ENCODE measurements around the gene ATAD3A. TPM values are rescaled to one million over a fixed set of nuclear protein-coding genes. Genes with fewer than 3 reads are reported as not detected.
"Not testable (repeated sequence)": the region's sequence is repeated elsewhere in the genome, so short reads cannot be mapped to it uniquely, and the experiment has no call there.

ATAD3A gene
- total RNA-seq, 1 experiment from 2014 or later, result 63.2 TPM

DNA sequence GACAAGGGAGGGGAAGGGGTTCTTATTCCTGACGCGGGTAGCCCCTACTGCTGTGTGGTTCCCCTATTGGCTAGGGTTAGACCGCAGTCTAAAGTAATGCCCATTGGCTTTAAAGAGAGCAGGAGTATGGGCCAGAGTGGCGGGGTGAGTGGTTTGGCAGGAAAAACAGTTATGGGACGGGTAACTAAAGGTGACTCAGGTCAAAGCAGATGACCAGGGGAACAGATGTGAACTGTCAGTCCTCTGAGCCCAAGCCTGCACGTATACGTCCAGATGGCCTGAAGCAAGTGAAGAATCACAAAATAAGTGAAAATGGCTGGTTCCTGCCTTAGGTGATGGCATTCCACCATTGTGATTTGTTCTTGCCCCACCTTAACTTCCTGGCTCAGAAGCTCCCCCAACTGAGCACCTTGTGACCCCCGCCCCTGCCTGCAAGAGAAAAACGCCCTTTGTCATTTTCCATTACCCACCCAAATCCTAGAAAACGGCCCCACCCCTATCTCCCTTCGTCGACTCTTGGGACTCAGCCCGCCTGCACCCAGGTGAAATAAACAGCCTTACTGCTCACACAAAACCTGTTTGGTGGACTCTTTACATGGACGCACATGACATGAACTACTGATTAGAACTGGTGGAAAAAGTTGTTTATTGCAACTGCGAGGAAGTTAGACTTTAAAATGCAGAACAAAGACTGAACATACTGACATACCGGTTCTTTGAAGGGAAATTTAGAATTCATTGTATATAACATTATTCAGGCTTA lies 41.2 kb upstream of the ATAD3A start:
- Mint-ChIP-seq H3K4me1 (ENCODE audit: insufficient read depth, unreplicated experiment) (peaks cover 6% of the 10 kb centered on the region), H3K4me3 (ENCODE audit: unreplicated experiment) (peak overlapping the region; percentile 88), H3K9me3 (ENCODE audit: unreplicated experiment) (no peaks in the 10 kb centered on the region), H3K36me3 (ENCODE audit: insufficient read depth, unreplicated experiment) (peaks cover 14% of the 10 kb centered on the region), H3K27ac (ENCODE audit: low read depth, unreplicated experiment) (peak overlapping the region; percentile 80), H3K27me3 (ENCODE audit: insufficient read depth, unreplicated experiment) (no peaks in the 10 kb centered on the region)
- ChIA-PET POLR2A (interaction anchor here (0.7 to 1.5 kb wide), 8 partner anchors 20 to 175 kb away, joined by 3 to 4 read pairs (median 3); partner anchors contain the start of genes AURKAIP1 and CCNL2), CTCF (interaction anchor here (0.6 kb wide), 1 partner anchor 91 kb away, joined by 3 read pairs; no protein-coding TSS in a partner anchor)
- BruUV-seq (replicated peaks), result no TSS peak
- DNase-seq (ENCODE audit: unreplicated experiment), result peak; percentile 20
- intact Hi-C loops (cut with micrococcal nuclease), result no loop called here
- TF ChIP-seq, protein P1, sequence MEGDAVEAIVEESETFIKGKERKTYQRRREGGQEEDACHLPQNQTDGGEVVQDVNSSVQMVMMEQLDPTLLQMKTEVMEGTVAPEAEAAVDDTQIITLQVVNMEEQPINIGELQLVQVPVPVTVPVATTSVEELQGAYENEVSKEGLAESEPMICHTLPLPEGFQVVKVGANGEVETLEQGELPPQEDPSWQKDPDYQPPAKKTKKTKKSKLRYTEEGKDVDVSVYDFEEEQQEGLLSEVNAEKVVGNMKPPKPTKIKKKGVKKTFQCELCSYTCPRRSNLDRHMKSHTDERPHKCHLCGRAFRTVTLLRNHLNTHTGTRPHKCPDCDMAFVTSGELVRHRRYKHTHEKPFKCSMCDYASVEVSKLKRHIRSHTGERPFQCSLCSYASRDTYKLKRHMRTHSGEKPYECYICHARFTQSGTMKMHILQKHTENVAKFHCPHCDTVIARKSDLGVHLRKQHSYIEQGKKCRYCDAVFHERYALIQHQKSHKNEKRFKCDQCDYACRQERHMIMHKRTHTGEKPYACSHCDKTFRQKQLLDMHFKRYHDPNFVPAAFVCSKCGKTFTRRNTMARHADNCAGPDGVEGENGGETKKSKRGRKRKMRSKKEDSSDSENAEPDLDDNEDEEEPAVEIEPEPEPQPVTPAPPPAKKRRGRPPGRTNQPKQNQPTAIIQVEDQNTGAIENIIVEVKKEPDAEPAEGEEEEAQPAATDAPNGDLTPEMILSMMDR (IDR thresholded peaks at IDR 0.05; ENCODE audit: unreplicated experiment), result no peak

DNA sequence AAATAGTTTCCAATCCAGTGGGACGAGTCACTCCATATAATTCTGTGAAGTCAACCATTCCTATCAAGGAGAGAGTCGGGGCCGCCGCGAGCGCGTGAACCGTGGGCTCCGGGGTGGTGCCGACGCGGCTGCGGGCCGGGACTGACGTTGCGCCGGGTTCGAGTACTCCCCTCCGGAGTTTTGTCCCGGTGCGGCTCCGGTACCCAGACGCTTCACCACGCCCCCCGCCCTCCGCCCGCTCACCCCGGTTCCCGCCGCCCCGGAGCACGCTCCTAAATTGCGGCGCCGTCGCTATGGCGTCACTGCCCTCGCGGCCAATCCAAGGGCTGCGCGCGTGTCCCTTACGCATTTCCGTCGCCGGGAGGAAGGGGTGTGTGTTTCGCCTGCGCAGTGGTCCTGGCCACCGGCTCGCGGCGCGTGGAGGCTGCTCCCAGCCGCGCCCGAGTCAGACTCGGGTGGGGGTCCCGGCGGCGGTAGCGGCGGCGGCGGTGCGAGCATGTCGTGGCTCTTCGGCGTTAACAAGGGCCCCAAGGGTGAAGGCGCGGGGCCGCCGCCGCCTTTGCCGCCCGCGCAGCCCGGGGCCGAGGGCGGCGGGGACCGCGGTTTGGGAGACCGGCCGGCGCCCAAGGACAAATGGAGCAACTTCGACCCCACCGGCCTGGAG lies 40.4 kb upstream of the ATAD3A start, which contains the start of gene ATAD3B:
Gene ATAD3B (plus strand): TSS at position 377 of the 664 bp plus-strand sequence. CDS start 120 bp downstream, at position 497.
- TF ChIP-seq, protein P1 (IDR thresholded peaks at IDR 0.05; ENCODE audit: unreplicated experiment), result no peak
- Mint-ChIP-seq H3K9me3 (ENCODE audit: unreplicated experiment) (no peaks in the 10 kb centered on the region), H3K4me3 (ENCODE audit: unreplicated experiment) (peak within 1 kb of the TSS; percentile 88), H3K27ac (ENCODE audit: low read depth, unreplicated experiment) (peak within 1 kb of the TSS; percentile 80), H3K36me3 (ENCODE audit: insufficient read depth, unreplicated experiment) (peaks cover 14% of the 10 kb centered on the region), H3K27me3 (ENCODE audit: insufficient read depth, unreplicated experiment) (no peaks in the 10 kb centered on the region), H3K4me1 (ENCODE audit: insufficient read depth, unreplicated experiment) (peaks cover 6% of the 10 kb centered on the region)
- intact Hi-C loops (cut with micrococcal nuclease), result no loop called here
- ChIA-PET POLR2A (interaction anchor here (0.9 to 1.5 kb wide), 2 partner anchors 64 to 72 kb away, joined by 3 to 4 read pairs; partner anchors contain the start of gene CCNL2), CTCF (interaction anchor here (0.6 kb wide), 1 partner anchor 90 kb away, joined by 3 read pairs; no protein-coding TSS in a partner anchor)
- DNase-seq (ENCODE audit: unreplicated experiment), result peak; percentile 93
- no TSS peak for BruUV-seq (replicated peaks)

DNA sequence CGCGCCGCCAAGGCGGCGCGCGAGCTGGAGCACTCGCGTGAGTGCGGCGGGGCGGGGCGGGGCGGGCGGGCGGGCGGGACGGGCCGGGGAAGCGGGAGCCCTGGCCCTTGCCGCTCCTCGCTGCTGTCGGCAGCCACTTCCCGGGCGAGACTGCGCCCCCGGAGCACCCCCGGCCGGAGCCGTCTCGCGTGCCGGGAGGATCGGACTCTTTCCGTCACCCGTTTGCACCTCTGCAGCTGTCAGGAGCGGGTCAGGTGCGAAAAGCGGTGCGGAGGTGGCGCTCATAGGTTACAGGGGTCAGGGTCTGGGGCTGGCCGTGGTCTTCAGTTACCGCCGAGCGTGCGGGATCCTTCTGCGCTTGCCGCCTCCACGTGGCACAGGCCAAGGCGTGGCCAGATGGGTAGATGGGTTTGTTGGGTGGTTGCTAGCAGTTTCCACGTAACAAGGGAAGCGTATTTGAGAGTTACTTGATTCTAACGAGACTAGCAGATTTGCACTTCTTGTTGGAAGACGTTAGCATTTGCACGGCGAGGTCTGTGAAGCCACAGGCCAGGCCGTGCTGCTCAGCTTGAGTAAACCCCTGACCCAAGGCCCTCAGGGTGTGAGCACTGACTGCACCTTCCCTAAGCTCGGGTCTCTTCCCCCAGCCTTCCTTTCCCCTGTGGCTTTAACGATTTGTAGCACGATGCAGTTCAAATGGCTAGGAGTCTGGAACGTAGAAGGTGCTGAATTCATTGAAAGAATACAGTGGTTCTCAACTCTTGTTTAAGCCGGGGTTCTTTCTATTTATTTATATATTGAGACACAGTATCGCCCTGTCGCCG lies 39.7 kb upstream of the ATAD3A start:
- peak overlapping the region; percentile 88 for H3K4me3 Mint-ChIP-seq (ENCODE audit: unreplicated experiment)
- H3K36me3 Mint-ChIP-seq (ENCODE audit: insufficient read depth, unreplicated experiment), result peaks cover 18% of the 10 kb centered on the region
- H3K27ac Mint-ChIP-seq (ENCODE audit: low read depth, unreplicated experiment), result peak overlapping the region; percentile 12
- BruUV-seq (replicated peaks), result TSS peak; percentile 65
- intact Hi-C loops (cut with micrococcal nuclease); H3K9me3 Mint-ChIP-seq (ENCODE audit: unreplicated experiment); H3K27me3 Mint-ChIP-seq (ENCODE audit: insufficient read depth, unreplicated experiment); H3K4me1 Mint-ChIP-seq (ENCODE audit: insufficient read depth, unreplicated experiment); CTCF ChIA-PET: not testable (repeated sequence)
- POLR2A ChIA-PET, result interaction anchor here (1.0 kb wide), 1 partner anchor 76 kb away, joined by 3 read pairs; no protein-coding TSS in a partner anchor
- peak; percentile 12 for DNase-seq (ENCODE audit: unreplicated experiment)

DNA sequence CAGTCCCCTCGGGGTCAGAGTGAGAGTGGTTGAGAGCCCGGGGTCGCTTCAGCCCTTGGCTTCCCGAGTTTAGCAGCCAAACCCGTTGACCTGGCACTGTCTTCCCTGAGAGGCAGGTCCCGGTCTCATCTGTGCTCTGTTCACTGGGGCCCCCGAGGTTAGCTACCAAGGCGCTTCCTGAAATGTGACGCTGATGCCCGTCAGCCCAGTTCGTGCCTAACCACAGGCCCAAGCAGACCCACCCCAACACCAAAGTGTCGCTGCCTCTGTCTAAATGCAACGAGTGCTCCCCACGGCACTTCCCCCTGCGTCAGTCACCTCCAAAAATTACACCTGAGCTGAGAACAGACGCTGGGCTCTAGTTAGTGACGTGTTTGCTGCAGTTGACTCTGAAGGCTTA lies 36.0 kb upstream of the ATAD3A start:
- H3K4me3 Mint-ChIP-seq (ENCODE audit: unreplicated experiment); intact Hi-C loops (cut with micrococcal nuclease); BruUV-seq (replicated peaks); DNase-seq (ENCODE audit: unreplicated experiment); H3K27me3 Mint-ChIP-seq (ENCODE audit: insufficient read depth, unreplicated experiment); H3K4me1 Mint-ChIP-seq (ENCODE audit: insufficient read depth, unreplicated experiment); H3K9me3 Mint-ChIP-seq (ENCODE audit: unreplicated experiment); H3K27ac Mint-ChIP-seq (ENCODE audit: low read depth, unreplicated experiment); CTCF ChIA-PET: not testable (repeated sequence)
- POLR2A ChIA-PET, result interaction anchor here (1.2 kb wide), 1 partner anchor 29 kb away, joined by 4 read pairs; no protein-coding TSS in a partner anchor
- peaks cover 38% of the 10 kb centered on the region for H3K36me3 Mint-ChIP-seq (ENCODE audit: insufficient read depth, unreplicated experiment)

All from MCF 10A (cell line).